NB4 (cell line): ENCODE results near the gene UCHL1.

ENCODE experiments used
- DNase-seq: peaks from one replicate; pipeline ENCODE4 v3.0.0; 2010; ENCODE audit warnings: low read depth
- H3K4me3 ChIP-seq: one replicate; pipeline ENCODE4 v1.5.1; 2011; ENCODE audit warnings: mild to moderate bottlenecking, low read depth, low read length, moderate library complexity
- MYC ChIP-seq: IDR thresholded peaks from 2 replicates; pipeline ENCODE4 v1.6.1; 2011; ENCODE audit warnings: low read depth, low read length
- POLR2A ChIP-seq: IDR thresholded peaks from 2 replicates; pipeline ENCODE4 v1.6.1; 2011; ENCODE audit warnings: mild to moderate bottlenecking; ENCODE audit not compliant: insufficient read length; ENCODE audit errors: extremely low read depth
- TF ChIP-seq, protein P1 (sequence below): IDR thresholded peaks from one replicate; pipeline ENCODE4 v1.5.1; 2012; ENCODE audit warnings: low read depth, low read length
- TF ChIP-seq, protein P2 (sequence below): IDR thresholded peaks from 2 replicates; pipeline ENCODE4 v1.6.1; 2011; ENCODE audit warnings: low read depth, low read length

The UCHL1 gene

DNA sequence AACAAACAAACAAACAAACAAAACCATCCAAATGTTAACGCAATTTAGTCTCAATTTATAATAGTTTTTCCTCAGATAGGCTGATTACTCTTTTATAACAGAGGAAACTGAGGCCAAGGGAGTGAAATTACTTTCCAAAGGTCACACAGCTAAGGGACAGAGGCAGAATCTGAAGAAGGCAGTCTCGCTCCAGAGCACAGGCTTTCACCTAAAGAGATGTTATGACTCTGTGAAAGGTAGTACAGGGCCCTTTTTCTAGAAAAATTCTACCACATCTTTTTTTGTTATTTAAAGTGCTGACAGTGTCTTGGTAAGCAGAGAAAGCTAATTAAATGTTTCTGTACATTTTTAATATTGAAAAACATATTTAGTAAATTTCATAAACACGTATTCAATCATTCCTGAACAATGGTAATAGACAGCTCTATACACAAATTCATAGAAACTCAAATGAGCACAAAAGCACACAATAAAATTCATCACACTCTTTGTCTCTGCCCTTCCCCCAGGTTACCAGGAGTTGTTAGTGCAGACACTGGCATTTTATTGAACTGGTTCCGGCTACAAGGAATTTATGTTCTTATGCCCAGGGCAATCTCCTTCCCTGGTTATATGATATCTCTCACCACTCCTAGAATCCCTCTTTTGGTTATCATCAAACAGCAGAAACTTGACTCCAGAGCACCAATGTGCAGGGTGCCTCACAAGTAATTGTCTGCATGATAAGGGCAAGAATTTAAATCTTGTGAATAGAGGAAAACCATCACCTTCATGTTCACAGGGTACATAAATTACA is 34.7 kb upstream of the UCHL1 start:
- TF ChIP-seq POLR2A = no peak
- no peak for TF ChIP-seq MYC
- TF ChIP-seq, protein P1, sequence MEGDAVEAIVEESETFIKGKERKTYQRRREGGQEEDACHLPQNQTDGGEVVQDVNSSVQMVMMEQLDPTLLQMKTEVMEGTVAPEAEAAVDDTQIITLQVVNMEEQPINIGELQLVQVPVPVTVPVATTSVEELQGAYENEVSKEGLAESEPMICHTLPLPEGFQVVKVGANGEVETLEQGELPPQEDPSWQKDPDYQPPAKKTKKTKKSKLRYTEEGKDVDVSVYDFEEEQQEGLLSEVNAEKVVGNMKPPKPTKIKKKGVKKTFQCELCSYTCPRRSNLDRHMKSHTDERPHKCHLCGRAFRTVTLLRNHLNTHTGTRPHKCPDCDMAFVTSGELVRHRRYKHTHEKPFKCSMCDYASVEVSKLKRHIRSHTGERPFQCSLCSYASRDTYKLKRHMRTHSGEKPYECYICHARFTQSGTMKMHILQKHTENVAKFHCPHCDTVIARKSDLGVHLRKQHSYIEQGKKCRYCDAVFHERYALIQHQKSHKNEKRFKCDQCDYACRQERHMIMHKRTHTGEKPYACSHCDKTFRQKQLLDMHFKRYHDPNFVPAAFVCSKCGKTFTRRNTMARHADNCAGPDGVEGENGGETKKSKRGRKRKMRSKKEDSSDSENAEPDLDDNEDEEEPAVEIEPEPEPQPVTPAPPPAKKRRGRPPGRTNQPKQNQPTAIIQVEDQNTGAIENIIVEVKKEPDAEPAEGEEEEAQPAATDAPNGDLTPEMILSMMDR = no peak
- TF ChIP-seq, protein P2, sequence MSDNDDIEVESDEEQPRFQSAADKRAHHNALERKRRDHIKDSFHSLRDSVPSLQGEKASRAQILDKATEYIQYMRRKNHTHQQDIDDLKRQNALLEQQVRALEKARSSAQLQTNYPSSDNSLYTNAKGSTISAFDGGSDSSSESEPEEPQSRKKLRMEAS = no peak
- no peak for DNase-seq
- H3K4me3 ChIP-seq = no peak overlapping the region

DNA sequence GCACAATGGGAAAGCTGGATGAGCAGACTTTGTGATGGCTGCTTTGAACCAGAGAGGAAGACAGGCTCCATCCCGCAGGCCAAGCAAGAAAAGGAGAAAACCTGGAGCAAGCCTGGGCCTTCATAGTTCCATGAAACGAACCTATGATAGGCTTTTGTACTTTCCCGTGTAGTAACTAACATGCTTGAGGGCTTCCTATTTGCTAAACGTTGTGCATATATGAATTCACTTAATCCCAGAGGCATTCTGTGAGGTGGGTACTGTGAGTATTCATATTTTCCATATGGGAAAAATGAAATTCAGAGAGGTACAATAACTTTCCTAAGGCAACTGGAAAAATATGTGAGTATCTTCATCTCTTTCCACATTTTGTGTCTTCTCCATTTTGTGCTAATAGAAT is 28.8 kb upstream of the UCHL1 start:
- TF ChIP-seq, protein P2 = no peak
- TF ChIP-seq, protein P1 = no peak
- TF ChIP-seq POLR2A = no peak
- no peak for TF ChIP-seq MYC
- DNase-seq = no peak
- H3K4me3 ChIP-seq = no peak overlapping the region

- DNase-seq = peak; percentile 35
- TF ChIP-seq, protein P1 = peak; percentile 30
- no peak for TF ChIP-seq MYC
- TF ChIP-seq, protein P2 = no peak
- no peak overlapping the region for H3K4me3 ChIP-seq
These were observed 24.3 kb upstream of the UCHL1 start for GRCh38 chr4:41232406-41232805.

DNA sequence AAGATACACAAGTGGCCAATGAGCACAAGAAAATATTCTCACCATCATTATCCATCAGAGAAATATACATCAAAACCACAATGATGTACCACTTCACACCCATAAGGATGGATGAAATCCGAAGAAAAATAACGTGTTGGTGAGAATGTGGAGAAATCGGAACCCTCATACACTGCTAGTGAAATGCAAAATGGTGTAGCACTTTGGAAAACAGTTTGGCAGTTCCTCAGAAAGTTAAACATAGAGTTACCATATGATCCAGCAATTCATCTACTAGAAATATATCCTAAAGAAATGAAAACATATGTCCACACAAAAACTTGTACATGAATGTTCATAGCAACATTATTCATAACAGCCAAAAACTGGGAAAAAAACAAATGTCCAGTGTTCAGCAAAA is 23.9 kb upstream of the UCHL1 start:
- H3K4me3 ChIP-seq = no peak overlapping the region
- TF ChIP-seq, protein P2 = no peak
- TF ChIP-seq, protein P1 = no peak
- TF ChIP-seq MYC (no peak), POLR2A (no peak)
- DNase-seq = no peak

DNA sequence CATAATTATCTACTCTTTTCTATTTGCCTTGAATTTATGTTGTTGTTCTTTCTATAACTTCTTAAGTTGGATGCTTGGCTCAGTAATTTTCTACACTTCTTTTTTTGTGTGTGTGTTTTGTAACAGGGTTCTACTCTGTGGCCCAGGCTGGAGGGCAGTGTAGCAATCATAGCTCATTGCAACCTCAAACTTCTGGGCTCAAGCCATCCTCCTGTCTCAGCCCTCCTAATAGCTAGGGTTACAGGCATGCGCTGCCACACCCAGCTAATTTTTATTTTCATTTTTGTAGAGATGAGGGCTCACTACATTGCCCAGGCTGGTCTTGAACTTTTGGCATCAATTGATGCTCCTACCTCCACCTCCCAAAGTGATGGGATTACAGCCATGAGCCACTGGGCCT is 20.7 kb upstream of the UCHL1 start:
- no peak for TF ChIP-seq MYC
- TF ChIP-seq, protein P1 = no peak
- no peak for TF ChIP-seq POLR2A
- TF ChIP-seq, protein P2 = no peak
- DNase-seq = no peak
- H3K4me3 ChIP-seq = no peak overlapping the region
